Mucosa of descending colon (tissue), 3 donors: ENCODE data around the gene DBNL. TPM values are rescaled to one million over a fixed set of nuclear protein-coding genes. Genes with fewer than 3 reads are reported as not detected.
A peak's percentile ranks its signal among the peaks of the same experiment; 100 is the strongest.

Experiments used
- ATAC-seq: fragments of 200-7000 bp; cut with Tn5 transposase; one replicate; pipeline ENCODE4 v1.9.1; 2020; ENCODE audit warnings: mild to moderate bottlenecking, moderate library complexity
- DNase-seq, 3 donors: peaks; one replicate each; pipeline ENCODE4 v3.0.0-alpha.2; 2020
- H3K36me3 ChIP-seq: fragments of 200-600 bp; one replicate; pipeline ENCODE4 v1.8.0; 2021; ENCODE audit warnings: low read depth, mild to moderate bottlenecking
- H3K4me1 ChIP-seq: fragments of 200-600 bp; one replicate; pipeline ENCODE4 v1.8.0; 2021; ENCODE audit warnings: low read depth, mild to moderate bottlenecking
- H3K4me3 ChIP-seq: fragments of 200-600 bp; one replicate; pipeline ENCODE4 v1.8.0; 2021; ENCODE audit warnings: mild to moderate bottlenecking
- H3K9me3 ChIP-seq: fragments of 200-600 bp; one replicate; pipeline ENCODE4 v1.8.0; 2021; ENCODE audit warnings: mild to moderate bottlenecking
- CTCF ChIP-seq: fragments of 200-600 bp; IDR thresholded peaks from one replicate; pipeline ENCODE4 v1.8.0; 2022; ENCODE audit warnings: antibody characterized with exemption, mild to moderate bottlenecking
- intact Hi-C, 2 donors: fragments of 100-400 bp; cut with DNase I in 1 of 2; cut with micrococcal nuclease in 1 of 2; formaldehyde crosslinking; loops; one replicate each; pipeline versions ENCODE4 v1.11.0 to v1.11.1; 2022; cut with DNase I, micrococcal nuclease
- total RNA-seq, 3 donors: library from RNA; stranded (reverse); fragmentation: NEBNext Ultra II Directional in 2 of 3; extraction: Animal tissue kit (Norgen Biotek cat#: 25700) in 2 of 3; gene quantifications; one replicate each; pipeline versions ENCODE4 v1.2.1 to v1.2.4, GENCODE V29; 2021 to 2023
- donor health status: DM: no; HTN: no; CAD: no; lungs with moderate emphysema.
- donor health status: DM: no; HTN: no; CAD: no.
- donor health status: DM: no; HTN: yes; CAD: no.

DBNL gene
- total RNA-seq, 3 donors from 2014 or later = 84.2 to 91.2 (median 89.8) TPM

- DNase-seq (no peak), ATAC-seq (no peak)
- Histone ChIP-seq H3K9me3 (no peaks in the 10 kb centered on the region), H3K4me1 (peaks cover 8% of the 10 kb centered on the region), H3K36me3 (peaks cover 11% of the 10 kb centered on the region), H3K4me3 (no peak overlapping the region)
- TF ChIP-seq CTCF = no peak
- intact Hi-C loops = no loop called here
Measured at GRCh38 chr7:44063894-44064651, 19.6 kb downstream of the DBNL start.

DNA sequence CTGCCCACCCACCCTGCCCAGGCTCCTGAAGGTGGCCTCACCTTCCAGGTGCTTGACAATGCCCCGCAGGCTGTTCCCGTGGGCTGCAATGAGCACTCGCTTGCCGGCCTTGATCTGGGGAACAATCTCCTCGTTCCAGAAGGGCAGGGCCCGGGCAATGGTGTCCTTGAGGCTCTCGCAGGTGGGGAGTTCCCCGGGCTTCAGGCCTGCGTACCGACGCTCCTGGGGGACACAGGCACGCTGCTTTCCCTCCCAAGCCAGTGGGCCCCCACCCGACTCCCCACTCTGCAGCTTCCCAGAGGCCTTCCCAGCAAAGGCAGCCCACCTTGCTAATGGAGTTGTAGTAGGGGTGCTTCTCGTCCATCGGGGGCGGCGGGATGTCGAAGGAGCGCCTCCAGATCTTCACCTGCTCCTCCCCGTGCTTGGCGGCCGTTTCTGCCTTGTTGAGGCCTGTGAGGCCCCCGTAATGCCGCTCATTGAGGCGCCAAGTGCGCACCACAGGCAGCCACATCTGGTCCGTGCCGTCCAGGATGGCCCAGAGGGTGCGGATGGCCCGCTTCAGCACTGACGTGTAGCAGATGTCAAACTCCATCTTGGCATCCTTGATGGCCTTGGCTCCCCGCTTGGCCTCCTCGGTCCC is 20.4 kb downstream of the DBNL start:
- Histone ChIP-seq H3K36me3 (peaks cover 3% of the 10 kb centered on the region), H3K4me1 (peaks cover 8% of the 10 kb centered on the region), H3K9me3 (no peaks in the 10 kb centered on the region), H3K4me3 (no peak overlapping the region)
- TF ChIP-seq CTCF = no peak
- intact Hi-C loops = no loop called here
- DNase-seq = no peak
- ATAC-seq = peak; percentile 33

- no peak for TF ChIP-seq CTCF
- peaks cover 8% of the 10 kb centered on the region for H3K4me1 ChIP-seq
- intact Hi-C loops = no loop called here
- no peaks in the 10 kb centered on the region for H3K36me3 ChIP-seq
- no peak within 1 kb of the TSS for H3K4me3 ChIP-seq
- no peak for DNase-seq
- peak; percentile 28 for ATAC-seq
- H3K9me3 ChIP-seq = no peaks in the 10 kb centered on the region
Measured at GRCh38 chr7:44065431-44066110, 21.1 kb downstream of the DBNL start, which contains the start of gene PGAM2. Gene PGAM2, minus strand, starts transcription at chr7:44065567. Its CDS starts 38 bp downstream, at chr7:44065529.

- Histone ChIP-seq H3K4me1 (peaks cover 8% of the 10 kb centered on the region), H3K4me3 (no peak overlapping the region), H3K36me3 (no peaks in the 10 kb centered on the region), H3K9me3 (no peaks in the 10 kb centered on the region)
- no peak for TF ChIP-seq CTCF
- intact Hi-C loops = no loop called here
- ATAC-seq (no peak), DNase-seq (no peak)
Measured at GRCh38 chr7:44066111-44066460, 21.6 kb downstream of the DBNL start.

DNA sequence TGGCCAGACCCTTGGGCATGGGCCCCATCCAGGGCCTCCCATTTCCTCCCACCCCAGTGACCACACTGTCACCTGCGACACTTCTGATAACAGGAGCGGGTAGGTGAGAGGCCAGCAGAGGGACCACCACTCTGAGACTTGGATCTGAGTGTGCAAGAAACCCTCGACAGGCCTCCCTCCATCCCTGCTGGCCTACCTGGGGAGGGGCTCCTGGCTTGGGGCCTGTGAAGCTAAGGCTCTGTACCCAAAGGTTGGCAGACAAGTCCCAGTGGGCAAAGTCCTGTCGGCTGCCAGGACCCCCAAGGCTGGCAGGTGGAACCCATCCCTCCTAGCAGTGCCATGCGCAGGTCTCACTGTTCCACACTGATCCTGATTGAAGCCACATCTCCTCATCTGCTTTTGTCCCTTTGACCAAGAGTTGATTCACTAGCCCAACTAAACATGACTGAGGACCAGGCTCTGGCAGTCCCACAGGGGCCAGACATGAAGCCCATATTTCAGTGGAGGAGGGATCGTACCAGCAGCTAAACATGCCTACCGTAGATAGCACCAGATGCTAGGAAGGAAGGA is 22.1 kb downstream of the DBNL start:
- Histone ChIP-seq H3K36me3 (no peaks in the 10 kb centered on the region), H3K4me1 (peaks cover 12% of the 10 kb centered on the region), H3K4me3 (no peak overlapping the region), H3K9me3 (no peaks in the 10 kb centered on the region)
- intact Hi-C loops = no loop called here
- no peak for ATAC-seq
- no peak for DNase-seq
- no peak for TF ChIP-seq CTCF
